Hematopoietic multipotent progenitor cell treated with erythropoietin and hydrocortisone succinate and interleukin-3 and kit ligand, for 8 days (in vitro differentiated cells): ENCODE measurements around the gene CAPN7.
A peak's percentile ranks its signal among the peaks of the same experiment; 100 is the strongest.

Experiments
- DNase-seq: peaks from one replicate; pipeline ENCODE4 v3.0.0-alpha.2; 2015

The CAPN7 gene

DNA sequence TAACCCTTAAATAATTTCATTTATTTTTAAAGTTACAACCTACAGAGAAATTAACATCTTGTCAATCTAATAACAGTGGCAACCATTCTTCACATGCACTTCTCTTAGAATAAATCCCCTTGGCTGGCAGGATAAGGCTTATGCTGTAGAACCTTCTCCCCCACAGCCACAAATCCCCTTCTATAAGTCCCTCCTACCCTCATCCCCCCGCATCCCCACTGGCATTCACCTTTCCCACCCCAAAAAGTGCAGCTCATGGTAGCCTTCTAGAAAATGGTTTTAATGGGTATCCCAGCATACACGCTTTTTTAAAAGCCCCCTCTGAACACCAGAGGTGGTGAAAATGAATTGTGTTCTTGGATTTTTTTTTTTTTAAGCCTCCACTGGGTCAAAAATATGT is 49.2 kb downstream of the CAPN7 start:
- DNase-seq, result no peak

DNA sequence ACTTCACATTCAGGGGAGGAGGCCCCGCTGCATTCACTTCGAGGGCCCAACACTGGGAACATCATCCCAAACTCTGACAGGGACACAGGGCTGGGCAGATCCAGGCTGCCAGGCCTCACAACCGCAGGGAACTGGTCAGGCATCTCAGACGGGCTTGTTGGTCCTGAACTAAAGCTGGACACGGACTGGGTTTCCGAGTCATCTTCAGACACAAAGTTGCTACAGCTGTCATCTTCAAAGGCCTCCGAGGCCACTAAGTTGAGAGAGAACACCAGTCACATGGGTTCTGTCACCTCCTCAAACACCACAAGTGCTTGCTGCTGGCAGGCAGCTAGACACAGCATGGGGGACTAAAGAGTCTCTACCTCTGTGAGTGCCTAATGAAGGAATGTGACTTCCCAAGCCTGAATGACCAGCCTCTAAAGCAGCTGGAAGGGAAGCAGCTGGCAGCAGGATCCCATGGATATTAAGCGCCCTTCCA is 50.9 kb downstream of the CAPN7 start:
- DNase-seq, result no peak

DNA sequence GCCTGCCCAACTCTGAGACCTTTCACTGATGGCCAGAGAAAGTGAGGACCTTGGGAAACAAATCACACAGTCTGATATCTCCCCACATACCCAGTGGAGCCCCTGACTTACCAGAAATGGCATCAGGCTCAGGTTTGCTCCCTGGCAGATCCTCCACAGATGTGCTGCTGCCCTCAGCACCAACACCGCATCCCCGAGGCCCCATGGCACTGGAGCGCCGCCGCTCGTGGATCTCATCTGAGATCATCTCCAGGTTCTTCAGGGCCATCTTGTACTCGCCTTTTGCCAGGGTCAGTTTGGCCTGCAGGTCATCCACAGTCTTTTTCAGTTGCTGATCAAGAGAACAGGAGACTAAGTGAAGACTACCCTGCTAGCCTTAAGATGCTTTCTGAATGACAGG is 52.7 kb downstream of the CAPN7 start:
- DNase-seq, result no peak

DNA sequence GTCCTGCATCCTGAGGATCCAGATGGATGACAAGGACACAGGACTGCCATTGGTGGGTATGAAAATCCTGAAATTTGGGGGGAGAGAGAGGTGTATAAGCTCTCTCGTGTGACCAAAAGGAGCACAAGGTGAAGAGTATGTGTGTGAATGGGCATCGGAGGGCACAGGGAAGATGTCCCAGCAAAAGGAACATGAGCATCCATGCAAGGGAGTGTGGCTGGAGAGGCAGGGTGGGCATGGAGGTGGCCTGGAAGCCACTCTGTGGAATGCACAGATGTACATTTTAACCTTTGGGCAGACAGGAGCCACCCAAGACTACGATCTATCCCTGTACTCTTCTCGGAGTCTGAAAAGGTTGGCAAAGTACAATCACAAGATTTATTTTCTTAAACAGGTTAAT is 54.5 kb downstream of the CAPN7 start:
- no peak for DNase-seq

DNA sequence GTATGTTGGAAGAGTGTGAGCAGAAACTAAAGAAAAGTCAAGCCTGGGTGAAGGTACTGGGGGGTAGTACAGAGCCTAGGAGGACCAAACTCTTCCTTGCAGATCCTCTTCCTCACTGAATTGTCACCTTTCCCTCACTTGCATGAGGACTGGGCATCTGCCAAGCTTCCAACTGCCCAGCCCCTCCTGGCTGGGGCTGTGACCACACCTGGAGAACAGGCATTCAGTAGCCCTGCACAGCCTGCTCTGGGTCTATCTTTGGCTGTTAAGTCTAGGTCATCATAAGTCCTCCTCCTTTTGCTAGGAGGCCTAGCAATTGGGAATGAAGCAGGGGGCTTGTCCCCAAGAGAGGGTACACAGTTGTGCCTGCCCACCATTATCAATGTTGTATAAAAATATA is 55.2 kb downstream of the CAPN7 start:
- DNase-seq, result no peak

DNA sequence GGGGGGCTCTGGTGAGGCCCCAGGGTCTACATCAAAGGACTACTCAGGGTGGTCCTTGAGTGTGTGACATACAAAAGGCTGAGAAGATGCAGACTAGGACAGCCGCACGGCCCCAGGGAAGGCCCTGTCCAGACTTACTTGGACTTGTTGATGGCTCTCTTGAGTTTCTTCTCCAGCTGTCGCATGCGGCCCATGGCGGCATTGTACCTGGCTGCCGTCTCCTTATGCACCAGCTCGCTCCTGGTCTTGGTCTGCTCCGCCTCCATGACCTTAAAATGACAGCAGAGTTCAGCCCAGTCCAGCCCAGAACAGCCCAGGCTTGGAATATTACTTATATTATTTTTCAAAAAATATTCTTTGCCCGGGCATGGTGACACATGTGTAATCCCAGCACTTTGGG is 56.0 kb downstream of the CAPN7 start:
- DNase-seq, result no peak

DNA sequence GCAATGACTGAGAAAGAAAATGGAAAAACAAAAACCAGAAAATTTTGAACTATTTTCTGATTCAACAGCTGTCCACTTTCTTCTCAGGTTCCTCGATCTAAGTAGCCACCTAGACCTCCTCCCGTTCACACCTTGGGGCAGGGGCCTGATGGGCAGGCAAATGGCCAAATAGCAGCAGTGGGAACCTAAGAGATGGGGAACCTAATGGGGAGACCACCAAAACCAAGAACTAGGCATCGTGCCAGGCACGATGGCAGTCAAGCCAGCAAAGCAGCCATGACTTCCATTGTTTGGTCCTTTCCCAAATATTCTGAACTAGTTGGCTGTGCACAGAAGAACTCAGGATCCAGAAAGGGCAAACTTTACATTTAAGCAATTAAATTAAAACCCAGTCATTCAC is 57.1 kb downstream of the CAPN7 start:
- no peak for DNase-seq

DNA sequence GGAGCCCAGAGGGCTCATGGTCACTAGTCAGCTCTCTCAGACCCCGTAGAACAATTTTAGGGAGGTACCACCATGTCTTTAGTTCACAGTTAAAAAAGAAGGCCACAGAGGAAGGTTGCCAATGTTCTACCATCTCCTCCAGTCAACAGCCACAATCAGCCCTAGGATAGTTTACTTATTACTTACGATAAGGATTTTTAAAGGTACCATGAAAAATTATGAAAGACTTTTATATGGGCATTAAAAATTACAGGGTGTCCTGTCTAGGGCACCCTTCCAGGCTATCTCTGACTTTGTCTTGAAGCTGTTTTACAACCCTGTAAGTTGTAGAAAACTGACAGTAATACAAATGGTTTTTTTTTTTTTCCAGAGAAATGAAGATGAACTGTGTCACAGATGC is 57.9 kb downstream of the CAPN7 start:
- DNase-seq, result no peak

DNA sequence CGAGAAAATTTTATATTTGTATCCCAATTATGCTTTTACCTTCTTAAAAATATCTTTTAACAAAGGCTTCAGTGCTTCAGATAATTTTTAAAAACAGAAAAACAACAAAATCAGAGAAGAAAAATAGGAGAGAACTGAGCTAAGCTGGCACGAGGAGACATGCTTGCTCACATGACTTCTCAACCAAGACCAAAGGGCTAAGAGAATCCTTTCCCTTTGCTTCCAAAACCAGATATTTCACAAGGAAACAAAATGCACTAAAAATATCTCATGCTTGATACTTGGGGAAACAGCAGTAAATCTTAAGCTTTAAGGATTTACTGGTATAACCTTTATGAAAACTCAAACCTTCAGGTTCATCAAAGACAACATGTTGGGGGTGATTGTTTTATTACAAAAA is 58.4 kb downstream of the CAPN7 start:
- no peak for DNase-seq

DNA sequence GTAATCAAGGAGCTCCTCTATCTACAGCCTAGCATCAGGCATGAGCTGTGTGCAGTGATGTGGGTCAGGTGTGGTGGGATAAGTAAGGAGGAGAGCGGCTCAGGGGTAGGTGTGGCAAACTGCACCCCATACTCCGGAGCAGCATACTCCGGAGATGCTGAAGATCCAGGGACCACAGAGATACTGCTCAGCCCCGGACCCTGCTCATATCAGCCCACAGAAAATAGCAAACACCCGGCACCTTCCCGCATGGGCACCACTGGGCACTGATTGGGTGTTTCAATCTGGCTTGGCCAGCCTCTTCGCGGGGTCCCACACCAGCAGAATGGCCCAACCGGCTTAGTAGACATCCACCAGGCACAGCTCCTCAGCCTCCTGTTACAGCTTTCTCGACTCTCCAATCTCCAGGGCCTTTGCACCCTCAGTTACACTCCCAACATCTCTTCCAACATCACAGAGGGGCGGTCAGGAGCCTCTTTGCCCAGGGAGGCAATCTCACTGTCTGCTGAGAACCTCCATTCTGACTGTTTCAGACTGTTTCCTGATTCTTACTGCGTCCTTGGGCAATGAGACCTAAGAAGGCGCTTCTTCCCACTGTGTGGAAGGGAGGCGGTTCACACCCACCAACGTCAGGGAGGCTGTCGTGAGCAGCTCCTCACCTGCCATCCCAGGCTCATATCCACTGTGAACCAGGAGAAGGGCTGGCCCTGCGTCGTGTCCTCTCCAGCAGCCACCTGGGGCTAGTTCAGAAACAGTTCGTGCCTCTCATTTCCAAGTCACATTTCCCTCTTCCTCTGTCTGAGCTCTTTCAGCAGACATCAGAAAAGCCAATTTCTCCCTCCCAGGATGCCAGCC is 59.8 kb downstream of the CAPN7 start:
- DNase-seq, result no peak

DNA sequence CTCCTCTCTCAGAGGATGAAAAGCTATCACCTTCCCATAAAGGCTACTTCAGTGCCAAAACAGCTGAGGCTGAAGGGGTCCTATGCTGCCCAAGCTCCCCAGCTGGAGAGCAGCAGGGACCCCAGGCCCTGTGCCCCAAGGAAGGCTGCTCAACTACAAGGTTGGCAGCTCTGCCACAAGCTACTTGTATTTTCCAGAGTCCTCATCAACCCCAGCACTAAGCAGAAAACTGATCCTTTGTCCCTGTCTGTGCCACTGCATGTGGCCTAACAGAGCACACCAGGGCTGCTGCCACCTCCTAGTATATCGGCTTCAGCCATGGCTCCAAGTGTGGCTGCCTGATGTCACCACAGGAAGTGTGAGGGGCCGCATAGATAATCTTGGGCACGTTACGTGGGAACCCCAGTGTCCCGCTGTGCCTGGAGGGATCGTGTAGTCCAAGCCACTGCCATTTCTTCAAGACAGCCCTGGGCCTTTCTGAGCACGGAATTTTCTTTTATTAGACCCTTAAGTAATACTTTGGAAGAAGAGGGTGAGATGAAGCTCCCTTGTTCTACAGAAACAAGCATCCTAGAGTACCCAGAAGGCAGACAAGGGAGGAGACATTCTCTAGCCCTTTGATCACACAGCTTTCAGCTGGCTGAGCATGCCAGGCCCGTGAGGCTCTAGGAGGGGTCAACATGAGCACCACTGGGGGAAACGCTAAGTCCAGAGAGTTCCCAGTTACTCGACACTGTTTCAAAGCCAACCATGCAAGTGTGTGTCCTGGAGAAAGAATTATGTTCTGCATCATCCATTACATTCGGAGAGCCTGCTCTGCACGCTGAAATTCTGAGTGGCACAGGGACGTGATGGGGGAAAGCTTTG is 60.7 kb downstream of the CAPN7 start:
- peak; percentile 51 for DNase-seq

DNA sequence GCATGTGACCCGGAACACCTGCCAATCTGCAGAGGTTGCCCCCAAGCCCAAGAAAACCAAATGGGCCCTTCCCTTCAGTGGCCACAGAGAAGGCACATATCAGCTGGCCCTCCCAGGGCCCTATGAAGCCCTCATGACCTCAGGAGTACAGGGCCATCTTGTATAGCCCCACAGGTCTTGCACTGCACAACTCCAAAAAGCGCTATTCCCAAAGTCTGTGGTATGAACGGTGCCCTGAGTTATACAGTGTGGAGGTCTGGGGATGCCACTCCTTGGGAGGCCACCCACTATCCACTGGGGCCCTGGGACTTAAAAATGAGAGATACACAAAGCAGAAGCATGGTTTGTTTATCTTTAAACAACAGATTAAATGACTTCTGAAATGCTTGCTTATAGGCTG is 61.5 kb downstream of the CAPN7 start:
- no peak for DNase-seq

DNA sequence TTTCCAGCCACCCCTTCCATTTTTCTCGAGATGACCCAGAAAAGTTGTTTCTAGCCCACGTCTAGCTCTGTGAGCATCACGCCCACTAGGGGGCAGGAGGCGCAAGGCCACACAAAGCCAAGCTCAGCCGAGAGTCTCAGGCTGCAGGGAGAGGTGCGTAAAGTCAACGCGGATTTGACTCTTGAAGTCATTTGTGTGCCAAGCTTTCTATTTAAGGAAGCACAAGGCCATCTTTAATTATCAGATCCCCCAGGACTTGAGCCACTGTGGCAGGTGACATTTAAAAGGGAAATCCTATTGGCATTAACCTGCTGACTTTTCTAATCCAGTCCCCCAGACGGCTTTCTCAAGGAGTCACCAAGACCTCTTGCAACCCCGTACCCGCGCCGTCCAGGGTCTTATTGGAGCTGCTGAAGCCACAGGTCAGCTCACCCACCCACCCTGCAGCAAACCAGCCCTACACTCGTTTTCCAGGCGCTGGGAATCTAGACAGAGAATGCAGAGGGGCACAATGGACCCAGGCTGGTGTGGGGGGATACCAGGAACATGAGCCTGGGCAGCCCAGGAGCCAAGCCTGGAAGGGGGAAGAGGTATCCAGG is 62.1 kb downstream of the CAPN7 start:
- DNase-seq, result peak; percentile 88

DNA sequence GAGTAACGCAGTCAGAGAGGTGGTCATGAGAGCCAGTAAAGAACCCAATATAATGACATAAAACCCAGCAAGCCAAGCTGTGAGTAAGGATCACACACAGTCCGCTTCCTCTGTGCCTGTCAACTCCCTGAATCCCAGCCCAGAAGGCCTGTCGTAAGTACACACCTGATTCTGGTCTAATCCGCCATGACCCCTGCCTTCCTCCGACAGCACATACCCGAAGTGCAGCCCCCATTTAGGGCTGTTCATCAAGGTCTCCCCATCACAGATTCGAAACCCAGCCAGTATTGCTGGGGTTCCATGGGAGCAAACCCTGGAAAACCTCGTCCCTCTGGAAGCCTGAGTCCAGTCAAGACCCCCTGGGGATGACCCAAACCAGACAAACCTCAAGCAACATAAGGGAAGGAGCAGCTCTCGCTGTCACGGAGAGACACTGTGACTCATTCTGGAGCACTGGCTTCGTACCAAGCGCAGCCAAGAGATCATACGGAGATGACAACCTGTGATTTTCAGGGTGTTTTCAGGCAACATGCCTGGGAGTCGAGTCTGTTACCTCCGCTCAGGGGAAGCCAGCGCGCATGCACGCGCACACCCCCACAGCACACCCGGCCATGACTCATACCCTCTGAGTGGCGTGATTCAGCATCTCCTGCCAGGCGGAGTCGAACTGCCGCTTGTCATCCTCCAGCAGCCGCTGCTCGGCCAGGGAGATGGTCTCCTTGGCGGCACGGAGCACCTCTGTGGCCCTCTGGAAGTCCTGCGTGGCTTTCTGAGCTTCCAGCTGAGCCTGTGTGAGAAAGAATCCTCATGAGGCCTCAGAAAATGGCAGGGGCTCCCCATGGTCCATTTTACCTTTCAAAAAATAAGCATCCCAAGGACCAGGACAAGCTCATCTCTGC is 63.3 kb downstream of the CAPN7 start:
- DNase-seq, result peak; percentile 91

DNA sequence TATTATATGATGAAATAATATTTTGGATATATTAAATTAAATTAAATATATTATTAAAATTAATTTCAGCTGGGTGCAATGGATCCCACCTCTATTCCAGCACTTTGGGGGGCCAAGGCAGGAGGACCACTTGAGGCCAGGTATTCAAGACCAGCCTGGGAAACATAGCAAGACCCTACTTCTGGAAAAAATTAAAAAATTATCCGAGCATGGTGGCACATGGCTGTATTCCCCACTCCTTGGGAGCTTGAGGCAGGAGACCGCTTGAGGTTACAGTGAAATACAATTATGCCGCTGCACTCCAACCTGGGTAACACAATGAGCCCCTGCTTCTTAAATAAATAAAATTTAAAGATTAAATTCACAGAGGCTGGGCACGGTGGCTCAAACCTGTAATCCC is 65.0 kb downstream of the CAPN7 start:
- DNase-seq, result no peak

DNA sequence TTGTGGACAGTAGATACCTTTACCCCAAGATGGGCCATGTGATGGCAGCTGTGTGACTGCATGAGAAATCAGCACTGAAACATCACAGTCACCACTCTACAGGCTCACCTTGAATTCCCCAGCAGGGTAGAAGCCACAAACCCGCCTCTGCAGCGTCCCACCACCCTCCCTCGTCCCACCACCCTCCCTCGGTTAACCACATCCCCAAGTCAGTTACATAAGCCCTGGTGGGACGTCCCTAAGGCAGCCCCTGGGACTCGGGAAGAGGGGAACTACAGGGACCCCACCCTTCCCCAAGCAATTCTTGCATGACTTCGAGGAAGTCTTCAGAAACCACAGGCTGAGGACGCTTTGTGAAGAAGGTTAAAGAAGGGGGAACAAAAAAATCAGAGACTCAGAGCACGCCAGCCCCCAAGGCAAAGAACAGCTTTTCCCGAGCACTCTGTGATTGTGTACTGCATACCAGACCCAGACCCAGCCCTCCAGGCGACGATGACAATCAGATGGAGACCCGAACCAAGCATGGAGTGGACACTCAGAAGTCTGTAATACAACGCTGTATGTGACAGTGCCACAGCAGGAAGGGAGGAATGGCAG is 65.8 kb downstream of the CAPN7 start:
- peak; percentile 39 for DNase-seq

DNA sequence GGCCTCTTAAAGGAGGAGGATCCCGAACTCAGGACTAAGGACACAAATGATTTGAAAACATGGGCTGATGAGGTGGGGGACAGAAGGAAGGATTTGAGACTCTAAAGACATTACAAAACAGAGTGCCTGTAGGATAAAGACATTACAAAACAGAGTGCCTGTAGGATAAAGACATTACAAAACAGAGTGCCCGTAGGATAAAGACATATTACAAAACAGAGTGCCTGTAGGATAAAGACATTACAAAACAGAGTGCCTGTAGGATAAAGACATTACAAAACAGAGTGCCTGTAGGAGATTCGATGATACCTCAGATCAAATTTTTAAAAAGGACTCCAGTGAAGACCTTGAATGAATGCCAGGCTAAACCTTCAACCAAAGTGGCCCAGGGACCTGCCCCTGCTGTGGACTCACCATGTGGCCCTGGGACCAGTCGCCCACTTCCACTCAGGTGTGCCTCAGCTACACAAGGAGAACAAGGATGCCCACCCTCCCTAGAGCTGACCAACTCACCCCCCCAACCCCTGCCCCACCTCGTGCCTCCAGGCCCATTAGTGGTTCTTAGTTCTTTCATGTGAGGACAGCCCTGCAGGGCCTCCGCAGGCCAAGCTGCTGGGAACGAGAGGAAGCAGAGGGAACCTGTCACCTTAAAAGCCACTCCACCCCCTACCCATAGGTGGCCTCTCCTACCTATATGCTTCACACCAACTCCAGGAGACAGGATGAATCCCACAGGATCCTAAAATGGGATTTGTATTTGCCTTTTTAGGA is 66.6 kb downstream of the CAPN7 start:
- no peak for DNase-seq

DNA sequence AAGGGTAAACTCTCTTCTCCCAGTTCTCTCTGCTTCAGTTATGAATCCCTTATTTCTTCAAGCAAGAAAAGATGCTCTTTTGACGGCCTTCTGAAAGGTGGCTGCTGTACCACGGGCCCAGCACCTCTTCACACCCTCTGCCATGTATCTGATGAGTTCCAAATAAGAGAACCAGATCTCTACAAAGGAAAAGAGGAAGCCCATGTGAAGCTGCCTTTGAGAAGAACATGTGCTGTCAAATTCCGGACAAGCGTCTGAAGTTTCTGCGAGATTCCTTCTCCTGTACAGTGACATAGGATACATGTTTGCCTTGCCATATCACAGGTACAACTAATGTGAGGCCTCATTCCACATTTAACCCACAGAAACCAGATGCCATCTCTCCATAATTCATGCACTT is 67.2 kb downstream of the CAPN7 start:
- no peak for DNase-seq

DNA sequence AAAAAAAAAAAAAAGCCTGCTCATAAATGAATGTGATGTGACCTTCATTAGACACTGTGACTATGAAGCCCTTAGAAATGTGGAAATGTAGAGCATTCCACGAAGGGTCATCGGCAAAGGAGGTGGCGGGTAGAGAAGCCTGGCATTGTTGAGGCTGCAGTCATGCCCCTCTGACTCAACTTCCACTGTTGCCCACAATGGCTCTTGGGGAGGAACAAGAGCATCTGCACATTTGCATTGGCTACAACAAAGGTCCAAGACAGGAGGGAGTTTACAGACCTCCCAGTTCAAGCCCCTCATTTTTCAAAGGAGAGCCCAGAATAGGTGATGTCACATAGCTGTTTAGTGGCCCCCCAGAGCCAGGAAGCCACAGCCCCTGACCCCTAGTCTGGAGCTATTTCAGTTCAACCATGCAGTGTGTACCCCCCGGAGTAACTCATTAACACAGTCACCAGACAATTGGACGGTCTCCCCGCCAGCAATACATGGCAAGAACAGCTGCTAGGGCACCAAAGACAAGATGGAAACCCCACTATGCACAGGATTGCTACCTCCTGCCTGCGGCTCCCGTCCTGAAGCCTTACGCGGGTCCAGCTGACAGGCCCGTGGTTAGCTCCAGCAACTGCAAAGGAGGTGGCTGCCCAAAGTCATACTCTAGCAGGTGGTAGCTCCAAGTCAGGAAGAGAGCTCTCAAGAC is 70.1 kb downstream of the CAPN7 start:
- DNase-seq, result no peak

DNA sequence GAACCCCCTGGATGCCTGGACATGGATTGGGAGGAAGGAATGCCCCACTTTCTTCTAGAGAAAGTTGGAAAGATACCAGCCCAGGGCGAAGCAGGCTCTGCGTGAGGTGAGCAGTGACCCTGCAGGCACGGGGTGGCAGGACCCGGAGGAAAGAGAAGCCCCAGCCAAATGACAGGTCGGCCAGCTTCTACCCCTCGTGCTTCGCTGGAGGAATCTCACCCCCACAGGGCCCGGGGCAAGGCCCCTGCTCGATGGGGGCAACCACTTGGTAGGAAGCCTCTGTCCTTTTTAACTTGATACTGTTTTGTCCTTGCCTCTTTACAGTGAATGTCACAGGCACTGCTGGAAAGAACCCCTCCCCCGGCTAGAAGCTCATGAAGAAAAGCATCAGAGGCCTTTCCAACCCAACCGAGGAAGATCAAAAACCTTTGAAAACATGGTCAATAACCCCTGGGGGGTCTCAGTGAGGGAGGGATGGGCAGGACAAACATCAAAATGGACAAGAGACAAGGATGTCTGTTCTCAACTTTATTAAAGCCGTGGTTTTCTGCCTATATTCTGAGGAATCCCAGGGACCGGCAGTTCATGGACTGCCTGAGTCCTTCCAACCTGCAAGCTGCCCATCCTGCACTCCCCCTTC is 71.9 kb downstream of the CAPN7 start:
- DNase-seq, result no peak
